SK-N-MC (cell line): ENCODE measurements around the gene ARID3C.

ENCODE experiments used
- EZH2 ChIP-seq: fragments of 200-600 bp; sonication (generic); IDR thresholded peaks from one replicate; pipeline ENCODE4 v1.6.1; 2017; ENCODE audit warnings: antibody characterized with exemption
- POLR2AphosphoS5 ChIP-seq: IDR thresholded peaks from 2 replicates; pipeline ENCODE4 v1.6.1; 2012; ENCODE audit warnings: mild to moderate bottlenecking, low read depth, low read length, borderline replicate concordance

DNA sequence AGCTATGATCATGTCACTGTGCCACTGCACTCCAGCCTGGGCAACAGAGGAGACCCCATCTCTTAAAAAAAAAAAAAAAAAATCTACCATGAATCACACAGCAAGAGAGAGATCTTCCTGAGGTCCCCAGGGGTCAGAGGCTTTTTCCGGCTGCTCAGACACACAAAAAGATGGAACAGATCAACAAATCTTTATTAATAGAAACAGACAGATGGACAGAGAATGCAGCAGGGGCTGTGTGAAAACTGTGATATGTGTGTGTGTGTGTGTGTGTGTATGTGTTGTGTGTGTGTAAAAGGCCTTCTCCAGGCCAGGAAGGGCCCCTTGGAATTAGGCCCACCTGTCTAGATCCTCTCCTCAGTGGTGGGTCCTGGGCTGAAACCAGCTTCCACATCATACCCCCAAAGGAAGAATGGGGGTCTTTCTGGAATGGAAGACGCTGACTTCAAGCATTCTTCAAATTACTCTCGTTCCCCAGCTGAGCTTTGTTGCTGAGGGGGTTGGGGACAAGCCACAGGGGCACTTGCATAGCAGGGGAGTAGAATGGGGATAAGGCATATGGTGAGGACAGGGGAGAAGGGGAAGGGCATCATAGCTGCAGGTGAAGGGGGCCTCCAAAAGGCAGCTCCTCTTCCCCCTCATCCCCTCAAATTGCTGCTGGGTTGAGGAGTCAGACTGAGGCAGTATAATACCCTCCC is 5.8 kb upstream of the ARID3C start:
- TF ChIP-seq EZH2 (no peak), POLR2AphosphoS5 (peak; percentile 57; the same call in 1 of the 2 replicates)
